GF-D8 (cell line): ENCODE data around the gene CACYBP.
A peak's percentile ranks its signal among the peaks of the same experiment; 100 is the strongest.

Experiments used
- DNase-seq: peaks from one replicate; lab custom pipeline; 2025; lab: John Stamatoyannopoulos, UW

Gene CACYBP

DNA sequence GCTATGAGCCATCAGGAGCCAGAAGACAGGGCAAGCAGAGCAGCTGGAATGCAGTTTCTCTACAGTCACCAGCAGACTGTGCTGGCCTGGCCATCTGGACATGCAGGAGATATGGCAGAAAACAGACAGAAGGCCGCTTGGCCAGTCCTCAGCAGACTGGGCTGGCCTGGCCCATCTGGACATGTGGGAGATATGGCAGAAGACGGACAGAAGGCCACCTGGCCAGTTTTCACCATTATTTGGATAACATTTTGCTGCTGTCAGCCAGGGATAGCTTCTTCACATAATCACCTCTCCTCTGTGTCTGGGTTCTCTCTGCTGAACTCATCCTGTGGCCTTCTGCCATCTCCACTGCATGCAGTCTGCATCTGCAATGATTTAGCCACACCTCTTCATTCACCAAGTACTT is 25.0 kb upstream of the CACYBP start:
- DNase-seq = no peak

- DNase-seq = no peak
These were observed 24.0 kb upstream of the CACYBP start for GRCh38 chr1:174975764-174976163.

DNA sequence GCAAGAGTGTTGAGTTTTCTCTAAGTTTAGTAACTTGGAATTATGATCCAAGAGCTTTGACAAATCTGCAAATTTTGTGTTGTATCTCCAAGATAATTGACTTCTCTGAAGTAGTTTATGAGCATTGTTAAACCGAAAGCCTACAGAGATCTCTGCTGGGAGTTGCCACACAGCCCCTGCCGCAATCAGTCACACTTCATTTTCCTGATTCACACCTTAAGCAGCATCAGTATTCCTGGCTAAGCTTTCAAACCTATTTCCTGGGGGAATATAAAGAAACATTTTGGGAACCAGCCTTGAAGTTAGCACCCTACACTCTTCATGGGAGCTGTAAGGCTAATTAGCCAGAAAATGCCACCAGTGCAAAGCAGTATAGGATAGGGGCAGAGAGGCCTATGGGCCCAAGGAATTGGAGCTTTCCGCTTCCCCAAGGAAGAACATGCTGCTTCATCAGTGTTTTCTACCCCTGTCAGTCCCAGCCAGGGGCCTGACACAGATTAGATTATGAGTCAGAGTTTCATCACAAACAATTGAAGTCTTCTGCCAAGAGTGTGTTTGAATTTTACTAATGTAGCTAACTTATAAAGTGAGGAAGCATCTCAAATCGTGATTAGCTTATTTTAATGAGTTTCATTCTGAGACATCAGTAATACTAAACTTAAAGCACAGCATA is 23.2 kb upstream of the CACYBP start:
- DNase-seq = no peak

- DNase-seq = no peak
These were observed 16.6 kb upstream of the CACYBP start for GRCh38 chr1:174982971-174983689.

DNA sequence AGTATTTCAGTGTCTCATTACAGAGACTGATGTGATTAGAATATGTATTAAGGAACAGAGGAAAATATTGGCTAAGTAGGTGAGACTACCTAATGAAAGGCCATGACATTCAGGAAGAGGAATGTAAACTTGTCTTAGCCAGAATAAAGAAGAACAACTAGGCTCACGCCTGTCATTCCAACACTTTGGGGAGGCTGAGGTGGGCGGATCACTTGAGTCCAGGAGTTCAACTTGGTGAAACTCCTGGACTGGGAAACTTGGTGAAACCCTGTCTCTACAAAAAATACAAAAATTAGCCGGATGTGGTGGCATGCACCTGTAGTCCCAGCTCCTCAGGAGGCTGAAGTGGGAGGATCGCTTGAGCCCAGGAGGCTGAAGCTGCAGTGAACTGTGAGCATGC is 14.8 kb upstream of the CACYBP start:
- no peak for DNase-seq

- DNase-seq = no peak
These were observed 11.2 kb upstream of the CACYBP start for GRCh38 chr1:174988539-174988938.

GRCh38 chr1:174988986-174989385 is 10.8 kb upstream of the CACYBP start:
- DNase-seq = no peak

DNA sequence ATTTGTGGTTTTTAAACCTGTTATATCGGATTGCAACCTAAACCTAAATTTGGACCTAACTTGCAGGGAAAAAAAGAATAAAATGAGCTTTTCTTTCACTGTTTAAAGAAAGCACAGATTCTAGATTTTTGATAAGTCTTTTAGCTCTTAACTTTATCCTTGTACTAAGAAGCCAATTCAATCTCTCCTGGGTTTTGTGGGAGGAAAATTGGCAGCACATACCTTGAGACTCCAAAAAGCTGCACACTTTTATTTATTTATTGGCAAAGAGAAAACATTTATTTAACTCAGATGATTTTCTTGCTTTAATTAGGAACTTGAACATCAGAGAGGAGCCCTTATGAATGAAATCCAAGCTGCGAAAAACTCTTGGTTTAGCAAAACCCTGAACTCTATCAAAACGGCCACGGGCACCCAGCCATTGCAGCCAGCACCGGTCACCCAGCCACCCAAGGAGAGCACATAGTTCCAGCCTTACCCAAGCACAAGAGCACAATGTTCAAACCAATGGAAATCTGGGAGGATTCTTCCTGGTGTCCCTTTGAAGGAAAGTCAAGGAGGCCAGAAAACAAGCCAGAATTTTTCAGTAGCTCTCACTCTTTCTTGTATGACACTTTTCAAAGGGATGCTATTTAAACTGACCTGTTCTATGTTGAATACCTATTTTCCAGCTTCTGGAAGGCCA is 10.1 kb upstream of the CACYBP start:
- DNase-seq = no peak

DNA sequence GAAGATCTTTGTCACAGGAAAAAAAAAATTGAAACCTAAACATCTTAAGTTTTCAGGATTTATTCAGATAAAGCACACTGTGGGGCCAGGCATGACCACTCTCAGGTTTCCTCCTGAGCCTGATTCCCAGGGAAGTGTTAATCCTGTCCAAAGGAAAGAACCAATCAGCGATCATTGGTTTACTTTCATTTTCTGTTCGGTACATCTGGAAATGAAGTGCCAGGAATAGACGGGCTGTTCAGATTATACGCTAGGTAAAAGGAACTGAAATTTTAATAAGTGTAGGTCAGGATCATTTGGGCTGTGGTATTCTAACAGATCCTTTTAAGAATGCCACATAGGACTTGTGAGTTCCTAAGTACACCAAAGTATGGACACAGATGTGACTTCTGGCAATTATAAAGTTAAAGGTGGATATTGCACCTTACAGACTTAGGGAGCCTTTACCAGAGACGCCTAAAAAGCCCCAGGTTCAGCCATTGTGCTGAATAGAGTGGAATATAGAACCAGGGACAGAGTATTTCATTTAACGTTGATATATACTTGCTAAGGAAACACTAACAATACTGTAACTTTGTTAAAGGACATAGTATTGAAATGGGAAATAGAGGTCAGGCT is 9.3 kb upstream of the CACYBP start:
- DNase-seq = peak; percentile 27

- DNase-seq = no peak
These were observed 8.3 kb upstream of the CACYBP start for GRCh38 chr1:174991473-174991872.

DNA sequence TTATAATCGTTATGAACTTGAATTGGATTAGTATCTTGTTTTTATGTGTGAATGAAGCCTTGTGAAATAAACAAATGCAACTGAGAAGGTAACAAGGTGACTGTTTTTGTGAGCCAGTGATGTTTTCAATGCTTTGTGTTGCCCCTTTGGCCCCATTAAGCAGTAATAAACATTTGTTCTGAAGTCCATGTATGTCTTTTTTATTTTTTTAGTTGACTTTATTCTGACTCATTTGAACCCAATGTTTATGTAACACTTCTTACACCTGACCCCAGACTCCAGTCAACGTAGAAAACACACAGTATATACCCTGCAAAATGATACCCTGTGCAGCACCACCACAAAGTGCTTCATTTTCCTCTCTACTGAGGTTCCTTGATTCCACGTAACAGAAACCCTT is 4.6 kb upstream of the CACYBP start:
- DNase-seq = no peak

- no peak for DNase-seq
These were observed 3.8 kb upstream of the CACYBP start for GRCh38 chr1:174995916-174996315.

DNA sequence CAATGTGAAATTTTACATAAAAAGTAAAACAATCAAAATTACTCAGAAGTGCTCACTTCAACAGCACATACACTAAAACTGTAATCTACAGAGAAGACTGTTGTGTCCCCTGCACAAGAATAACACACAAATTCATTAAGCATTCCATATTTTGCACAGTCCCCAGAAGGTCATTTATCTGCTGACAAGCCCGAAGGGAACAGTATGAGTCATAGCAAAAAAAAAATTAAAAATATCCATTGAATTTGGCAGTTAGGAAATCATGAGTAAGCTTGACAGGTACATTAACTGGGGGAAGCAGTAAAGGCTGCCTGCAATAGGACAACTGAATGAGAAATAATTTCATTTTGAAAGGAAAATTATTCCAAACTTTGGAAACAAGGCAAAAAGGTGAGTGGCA is 3.3 kb upstream of the CACYBP start:
- DNase-seq = no peak

GRCh38 chr1:174997041-174997440 is 2.7 kb upstream of the CACYBP start:
- no peak for DNase-seq

DNA sequence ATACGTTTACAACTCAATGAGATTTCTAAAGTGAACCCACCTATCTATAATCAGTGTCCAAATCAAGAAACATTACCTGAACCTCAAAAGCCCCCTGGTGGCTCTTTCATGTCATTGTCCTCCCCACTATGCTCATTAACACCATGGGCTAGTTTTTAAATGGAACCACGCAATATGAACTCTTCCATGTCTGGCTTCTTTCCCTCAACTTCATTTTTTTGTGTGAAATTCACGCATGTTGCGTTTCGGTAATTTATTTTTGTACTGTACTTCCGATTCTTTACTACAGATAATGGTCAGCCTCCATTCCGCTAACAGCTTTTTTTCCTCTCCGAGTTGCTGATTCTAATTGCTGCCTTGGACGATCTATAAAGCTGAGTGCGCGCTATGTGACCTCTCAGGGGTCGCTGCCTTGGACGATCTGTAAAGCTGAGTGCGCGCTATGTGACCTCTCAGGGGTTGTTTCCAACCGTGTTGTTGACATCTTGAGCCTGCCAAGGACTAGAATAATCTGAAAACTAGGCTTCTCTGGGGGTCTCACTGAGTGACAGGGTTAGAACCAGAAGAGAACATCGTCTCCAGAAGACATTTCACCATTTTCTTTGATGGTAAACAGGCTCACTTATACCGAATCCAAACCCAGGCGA is 1.1 kb upstream of the CACYBP start:
- DNase-seq = peak; percentile 58

DNA sequence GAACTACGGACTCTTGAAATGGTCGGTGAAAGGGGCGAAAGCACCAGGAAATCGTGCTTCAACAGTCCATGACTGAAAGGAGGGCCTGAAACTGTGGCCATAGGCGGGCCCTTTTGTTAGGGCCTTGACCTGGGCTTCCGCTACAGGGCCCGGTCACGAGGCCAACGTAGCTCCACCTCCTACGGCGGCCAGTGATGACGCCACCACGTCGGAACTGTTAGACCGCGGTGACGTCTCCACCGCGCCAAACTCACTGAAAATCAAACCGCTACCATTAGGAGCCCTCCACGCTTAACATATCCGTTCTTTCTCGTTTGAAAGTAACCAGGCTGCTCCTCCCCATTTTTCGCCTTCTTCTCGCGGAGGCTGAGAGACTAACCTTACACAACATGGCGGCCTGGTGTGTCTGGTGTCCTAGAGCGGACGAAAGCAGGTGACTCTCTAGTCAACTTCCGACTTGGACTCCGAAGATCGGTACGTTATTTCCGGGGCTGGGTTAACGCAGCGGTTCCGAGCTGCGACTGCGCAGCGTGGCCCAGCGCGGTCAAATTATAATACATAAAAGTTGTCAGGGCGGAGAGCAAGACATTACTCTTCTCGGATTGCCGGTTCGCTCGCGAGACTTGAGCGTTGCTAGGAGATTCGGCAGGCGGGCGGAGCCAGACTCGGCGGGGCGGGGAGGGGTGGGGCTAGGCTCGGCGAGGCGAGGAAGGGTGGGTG is 371 bp upstream of the CACYBP start:
- DNase-seq = peak; percentile 93

DNA sequence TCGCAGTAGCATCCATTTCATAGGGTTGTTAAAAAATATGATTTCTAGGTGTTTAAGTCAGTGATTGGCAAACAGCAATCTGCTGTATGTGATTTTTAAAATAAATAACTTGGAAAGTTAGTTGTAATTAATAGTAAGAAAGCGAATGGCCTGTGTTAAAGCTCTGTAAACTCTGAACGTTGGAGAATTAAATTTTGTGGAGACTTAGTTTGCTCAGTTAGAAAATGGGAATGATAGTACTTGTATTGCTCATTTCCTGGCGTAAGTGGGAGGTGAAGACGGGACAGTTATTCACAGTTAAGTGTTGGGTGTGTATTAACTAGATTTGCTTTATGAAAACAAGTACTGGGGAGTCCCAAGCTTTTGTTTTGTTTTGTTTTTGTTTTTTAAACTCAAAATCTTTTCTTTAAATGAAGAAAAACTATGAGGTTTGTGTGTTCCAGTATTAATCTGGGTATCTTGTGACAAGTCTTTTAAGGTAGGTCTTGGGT is 995 bp downstream of the CACYBP start:
- DNase-seq = no peak

GRCh38 chr1:175002910-175003517 is 3.3 kb downstream of the CACYBP start:
- DNase-seq = no peak

GRCh38 chr1:175003521-175003920 is 3.8 kb downstream of the CACYBP start:
- DNase-seq = no peak

- no peak for DNase-seq
These were observed 5.5 kb downstream of the CACYBP start for GRCh38 chr1:175005085-175005783.
